Mesenchymal stem cell (in vitro differentiated cells and primary cell): ENCODE results near the gene NT5DC1.

Source experiments
- DNase-seq: peaks from one replicate; pipeline ENCODE4 v3.0.0-alpha.2; 2013
- H2AFZ ChIP-seq: one replicate; pipeline ENCODE4 v1.6.1; 2013; ENCODE audit warnings: low read depth, mild to moderate bottlenecking, control low read depth, inconsistent platforms, low read length, moderate library complexity
- H2AK5ac ChIP-seq: 2 replicates; pipeline ENCODE4 v1.6.1; 2013; ENCODE audit warnings: low read length, moderate library complexity, mild to moderate bottlenecking, inconsistent platforms; ENCODE audit not compliant: severe bottlenecking
- H2BK120ac ChIP-seq: one replicate; pipeline ENCODE4 v1.6.1; 2013; ENCODE audit warnings: low read depth, mild to moderate bottlenecking, inconsistent platforms, low read length, moderate library complexity
- H2BK12ac ChIP-seq, 2 experiments: one replicate each; pipeline ENCODE4 v1.6.1; 2013; ENCODE audit warnings: inconsistent platforms in 2 of 2, low read length in 2 of 2, mild to moderate bottlenecking in 2 of 2, moderate library complexity in 2 of 2, control low read depth in 1 of 2
- H2BK15ac ChIP-seq: one replicate; pipeline ENCODE4 v1.6.1; 2013; ENCODE audit warnings: mild to moderate bottlenecking, low read depth, inconsistent platforms; ENCODE audit not compliant: poor library complexity, severe bottlenecking
- H2BK5ac ChIP-seq: 2 replicates; pipeline ENCODE4 v1.6.1; 2013; ENCODE audit warnings: low read depth, mild to moderate bottlenecking, low read length, control low read depth, inconsistent platforms; ENCODE audit not compliant: poor library complexity, severe bottlenecking
- H3K14ac ChIP-seq, 2 experiments: one replicate each; pipeline ENCODE4 v1.6.1; 2013; ENCODE audit warnings: inconsistent platforms in 2 of 2, low read length in 2 of 2, control low read depth in 1 of 2, mild to moderate bottlenecking in 1 of 2, moderate library complexity in 1 of 2
- H3K18ac ChIP-seq, 2 experiments: one replicate each; pipeline ENCODE4 v1.6.1; 2013; ENCODE audit warnings: inconsistent platforms in 2 of 2, low read length in 2 of 2, control low read depth in 1 of 2, low read depth in 1 of 2, mild to moderate bottlenecking in 1 of 2
- H3K23ac ChIP-seq, 2 experiments: one replicate each; pipeline ENCODE4 v1.6.1; 2013; ENCODE audit warnings: inconsistent platforms in 2 of 2, low read length in 2 of 2, mild to moderate bottlenecking in 2 of 2, moderate library complexity in 2 of 2, control low read depth in 1 of 2
- H3K27ac ChIP-seq: 2 replicates; pipeline ENCODE4 v1.5.1; 2013; ENCODE audit warnings: mild to moderate bottlenecking, moderate library complexity, low read length, control low read depth, inconsistent platforms; ENCODE audit not compliant: poor library complexity, severe bottlenecking
- H3K27me3 ChIP-seq, 2 experiments: 2 replicates each; pipeline versions ENCODE4 v1.6.1 to v1.7.0; 2013; ENCODE audit warnings: low read length in 2 of 2, mild to moderate bottlenecking in 2 of 2, moderate library complexity in 2 of 2, control low read depth in 1 of 2, inconsistent platforms in 1 of 2; ENCODE audit not compliant: control insufficient read depth in 1 of 2, insufficient read depth in 1 of 2
- H3K36me3 ChIP-seq, 2 experiments: 2 replicates each; pipeline versions ENCODE4 v1.6.1 to v1.7.0; 2013; ENCODE audit warnings: low read length in 2 of 2, control low read depth in 1 of 2, inconsistent platforms in 1 of 2, low read depth in 1 of 2, mild to moderate bottlenecking in 1 of 2; ENCODE audit not compliant: insufficient read depth in 2 of 2, control insufficient read depth in 1 of 2
- H3K4ac ChIP-seq, 2 experiments: one replicate each; pipeline ENCODE4 v1.6.1; 2013; ENCODE audit warnings: inconsistent platforms in 2 of 2, low read length in 2 of 2, mild to moderate bottlenecking in 2 of 2, moderate library complexity in 2 of 2, control low read depth in 1 of 2, low read depth in 1 of 2
- H3K4me1 ChIP-seq: 2 replicates; pipeline ENCODE4 v1.6.1; 2013; ENCODE audit warnings: low read depth, low read length, control low read depth; ENCODE audit not compliant: control insufficient read depth, insufficient read depth
- H3K4me2 ChIP-seq: 2 replicates; pipeline ENCODE4 v1.6.1; 2013; ENCODE audit warnings: low read length, mild to moderate bottlenecking, inconsistent platforms; ENCODE audit not compliant: poor library complexity, severe bottlenecking
- H3K4me3 ChIP-seq, 2 experiments: 2 replicates each; pipeline versions ENCODE4 v1.5.1 to v1.7.0; 2013; ENCODE audit warnings: low read length in 2 of 2, mild to moderate bottlenecking in 2 of 2, control low read depth in 1 of 2, low read depth in 1 of 2; ENCODE audit not compliant: insufficient read depth in 1 of 2
- H3K79me1 ChIP-seq: replicated peaks from 2 replicates; pipeline ENCODE4 v1.6.1; 2013; ENCODE audit warnings: mild to moderate bottlenecking, control low read depth, low read length, inconsistent platforms; ENCODE audit not compliant: poor library complexity, severe bottlenecking
- H3K9ac ChIP-seq: 2 replicates; pipeline ENCODE4 v1.7.0; 2013; ENCODE audit warnings: mild to moderate bottlenecking, low read length, moderate library complexity
- H3K9me3 ChIP-seq: 2 replicates; pipeline ENCODE4 v1.7.0; 2013; ENCODE audit warnings: mild to moderate bottlenecking, low read length; ENCODE audit not compliant: control insufficient read depth
- H4K8ac ChIP-seq: one replicate; pipeline ENCODE4 v1.6.1; 2013; ENCODE audit warnings: inconsistent platforms, mild to moderate bottlenecking, low read length, moderate library complexity
- H4K91ac ChIP-seq: one replicate; pipeline ENCODE4 v1.6.1; 2013; ENCODE audit warnings: mild to moderate bottlenecking, low read length, inconsistent platforms
- WGBS: methylation state at CpG from one replicate; pipeline ENCODE4 v1.1.7; 2013; ENCODE audit warnings: mixed read lengths; 5-methylcytosine and 5-hydroxymethylcytosine counted together

The NT5DC1 gene

GRCh38 chr6:116066789-116067188 is 33.9 kb upstream of the NT5DC1 start:
- Histone ChIP-seq H3K18ac (no peak overlapping the region), H4K8ac (no peak overlapping the region), H3K4me2 (no peak overlapping the region), H3K36me3 (no peaks in the 10 kb centered on the region), H2BK5ac (no peak overlapping the region), H4K91ac (no peak overlapping the region), H2BK15ac (no peak overlapping the region), H3K14ac (no peak overlapping the region), H2AFZ (no peak overlapping the region), H2BK12ac (no peak overlapping the region), H3K27ac (no peak overlapping the region), H3K9ac (no peak overlapping the region), H2AK5ac (no peak overlapping the region), H3K27me3 (no peaks in the 10 kb centered on the region), H3K79me1 (peaks cover 4% of the 10 kb centered on the region), H3K4ac (no peak overlapping the region), H2BK120ac (no peak overlapping the region), H3K23ac (no peak overlapping the region), H3K9me3 (no peaks in the 10 kb centered on the region), H3K4me1 (no peaks in the 10 kb centered on the region), H3K4me3 (no peak overlapping the region)
- no peak for DNase-seq
- 92% methylated on average over 2 of the region's 2 CpGs for WGBS

DNA sequence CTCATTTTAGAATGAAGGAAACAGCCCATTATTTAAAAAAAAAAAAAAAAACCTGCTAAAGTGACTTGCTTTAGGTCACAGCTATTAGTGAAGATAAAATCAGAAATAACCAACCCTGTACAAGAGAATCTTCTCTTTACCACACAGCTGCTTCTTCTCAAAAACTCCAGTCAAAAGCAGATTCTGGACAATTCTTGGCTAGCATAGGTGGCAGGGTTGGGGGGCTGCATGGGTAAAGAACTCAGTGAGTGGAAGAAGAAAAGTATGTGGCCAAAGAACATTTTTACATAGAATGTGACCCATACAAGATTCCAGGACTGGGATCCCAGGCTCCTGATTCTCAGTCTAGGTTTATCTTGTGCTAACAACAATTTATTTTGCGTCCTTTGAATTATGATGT is 30.6 kb upstream of the NT5DC1 start:
- no peak overlapping the region for H2BK12ac ChIP-seq
- peaks cover 2% of the 10 kb centered on the region for H3K4me1 ChIP-seq
- no peak overlapping the region for H2AFZ ChIP-seq
- no peak overlapping the region for H3K23ac ChIP-seq
- DNase-seq, result no peak
- no peaks in the 10 kb centered on the region for H3K36me3 ChIP-seq
- no peak overlapping the region for H3K4ac ChIP-seq
- H3K4me2 ChIP-seq, result no peak overlapping the region
- no peak overlapping the region for H2BK5ac ChIP-seq
- no peak overlapping the region for H2BK15ac ChIP-seq
- H3K79me1 ChIP-seq, result no peaks in the 10 kb centered on the region
- no peak overlapping the region for H3K27ac ChIP-seq
- no peaks in the 10 kb centered on the region for H3K27me3 ChIP-seq
- no peak overlapping the region for H3K14ac ChIP-seq
- H3K9ac ChIP-seq, result no peak overlapping the region
- H4K8ac ChIP-seq, result no peak overlapping the region
- H3K4me3 ChIP-seq, result no peak overlapping the region
- H2BK120ac ChIP-seq, result no peak overlapping the region
- no peaks in the 10 kb centered on the region for H3K9me3 ChIP-seq
- no peak overlapping the region for H4K91ac ChIP-seq
- H2AK5ac ChIP-seq, result no peak overlapping the region
- WGBS, result 100% methylated on average over 1 of the region's 1 CpG
- H3K18ac ChIP-seq, result no peak overlapping the region

- no peak overlapping the region for H2BK15ac ChIP-seq
- no peak for DNase-seq
- H2AK5ac ChIP-seq, result no peak overlapping the region
- H3K36me3 ChIP-seq, result no peaks in the 10 kb centered on the region
- H3K4ac ChIP-seq, result no peak overlapping the region
- 100% methylated on average over 1 of the region's 2 CpGs for WGBS
- H3K9me3 ChIP-seq, result no peaks in the 10 kb centered on the region
- no peak overlapping the region for H2AFZ ChIP-seq
- no peak overlapping the region for H3K27ac ChIP-seq
- H3K27me3 ChIP-seq, result no peaks in the 10 kb centered on the region
- no peak overlapping the region for H4K91ac ChIP-seq
- H3K79me1 ChIP-seq, result no peaks in the 10 kb centered on the region
- peaks cover 2% of the 10 kb centered on the region for H3K4me1 ChIP-seq
- no peak overlapping the region for H3K4me3 ChIP-seq
- H3K9ac ChIP-seq, result no peak overlapping the region
- H3K18ac ChIP-seq, result no peak overlapping the region
- no peak overlapping the region for H3K4me2 ChIP-seq
- no peak overlapping the region for H2BK5ac ChIP-seq
- no peak overlapping the region for H2BK12ac ChIP-seq
- H3K23ac ChIP-seq, result no peak overlapping the region
- no peak overlapping the region for H2BK120ac ChIP-seq
- H3K14ac ChIP-seq, result no peak overlapping the region
- no peak overlapping the region for H4K8ac ChIP-seq
Observed at GRCh38 chr6:116070616-116071389, 29.9 kb upstream of the NT5DC1 start.

DNA sequence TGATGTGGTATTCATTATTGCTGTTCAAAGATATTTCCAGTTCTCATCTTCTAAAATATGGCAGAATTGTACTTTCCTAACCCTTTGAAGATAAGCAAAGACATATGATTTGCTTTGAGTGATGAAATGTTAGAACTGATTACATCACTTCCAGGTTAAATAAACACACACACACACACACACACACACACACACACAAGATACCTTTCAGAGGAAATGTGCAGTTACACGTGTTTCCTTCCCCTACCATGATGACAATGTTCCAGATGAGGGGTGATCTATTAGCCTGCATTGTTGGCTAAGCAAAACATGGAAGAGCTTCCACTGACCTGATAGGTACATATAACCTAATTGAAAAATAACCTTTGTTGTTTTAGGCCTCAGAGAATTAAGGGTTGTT is 28.3 kb upstream of the NT5DC1 start:
- no peak overlapping the region for H3K4me2 ChIP-seq
- H3K27ac ChIP-seq, result no peak overlapping the region
- no peak overlapping the region for H3K18ac ChIP-seq
- no peaks in the 10 kb centered on the region for H3K79me1 ChIP-seq
- no peaks in the 10 kb centered on the region for H3K27me3 ChIP-seq
- no peak overlapping the region for H2AK5ac ChIP-seq
- no peak overlapping the region for H3K4ac ChIP-seq
- peaks cover 2% of the 10 kb centered on the region for H3K4me1 ChIP-seq
- no peak overlapping the region for H3K14ac ChIP-seq
- no peak overlapping the region for H4K91ac ChIP-seq
- no peaks in the 10 kb centered on the region for H3K9me3 ChIP-seq
- no peak overlapping the region for H2BK12ac ChIP-seq
- no CpG with 5 or more reads among the region's 1 CpG for WGBS
- no peak overlapping the region for H3K4me3 ChIP-seq
- H2AFZ ChIP-seq, result no peak overlapping the region
- H2BK120ac ChIP-seq, result no peak overlapping the region
- H4K8ac ChIP-seq, result no peak overlapping the region
- H2BK5ac ChIP-seq, result no peak overlapping the region
- H3K36me3 ChIP-seq, result no peaks in the 10 kb centered on the region
- no peak for DNase-seq
- no peak overlapping the region for H3K9ac ChIP-seq
- H2BK15ac ChIP-seq, result no peak overlapping the region
- H3K23ac ChIP-seq, result no peak overlapping the region
